ENCODE measurements around the gene KMT2C. TPM values are rescaled to one million over a fixed set of nuclear protein-coding genes. Genes with fewer than 3 reads are reported as not detected.

The KMT2C gene
- total RNA-seq, 1 experiment from 2014 or later = 8.5 TPM

DNA sequence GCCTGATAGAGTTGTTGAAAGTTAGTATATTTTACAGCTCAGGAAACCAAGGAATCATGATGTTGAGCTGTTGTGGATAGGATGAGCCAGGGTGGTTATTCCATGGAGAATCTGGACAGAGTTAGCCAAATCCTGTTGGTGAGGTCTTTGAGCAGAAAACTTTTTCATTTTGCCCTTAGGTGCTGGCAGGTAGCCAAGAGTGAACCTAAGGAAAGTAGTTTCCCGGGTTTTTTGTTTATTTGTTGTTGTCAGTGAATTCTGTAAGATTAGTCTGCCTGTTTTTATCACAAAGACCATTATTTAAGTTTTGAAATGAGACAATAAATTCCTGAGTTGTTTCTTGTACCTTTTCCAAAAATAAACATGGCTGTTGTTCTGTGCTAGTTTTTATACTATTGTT lies 349.3 kb downstream of the KMT2C start:
- H3K36me3 ChIP-seq (replicated peaks; ENCODE audit: control insufficient read depth, insufficient read depth, low read length) = no peaks in the 10 kb centered on the region; the same call in 1 of the 2 replicates
- H3K4me3 ChIP-seq (ENCODE audit: insufficient read depth, low read depth, low read length) = no peak overlapping the region
- no peaks in the 10 kb centered on the region for H3K27me3 ChIP-seq (ENCODE audit: control insufficient read depth, insufficient read depth, low read length)
- DNase-seq = no peak

DNA sequence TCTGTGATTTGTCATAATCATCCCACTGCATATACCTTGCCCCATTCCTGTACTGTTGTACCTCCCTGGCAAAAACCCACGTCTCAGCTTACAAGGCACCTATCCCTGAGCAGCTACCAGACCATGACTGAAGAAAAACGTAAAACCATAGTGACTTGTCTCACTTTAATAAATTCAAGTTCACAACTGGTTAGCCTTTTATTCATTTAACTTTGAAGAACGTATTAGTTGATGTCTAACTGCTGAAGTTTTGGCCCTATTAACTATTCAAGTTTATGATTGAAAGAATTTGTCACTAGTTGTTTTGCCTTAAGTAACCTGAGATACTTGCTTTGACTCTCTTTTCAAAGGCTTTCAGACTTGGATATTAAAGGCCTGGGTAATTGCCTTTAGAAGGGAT lies 350.7 kb downstream of the KMT2C start:
- Histone ChIP-seq H3K36me3 (replicated peaks; ENCODE audit: control insufficient read depth, insufficient read depth, low read length) (no peaks in the 10 kb centered on the region; the same call in 1 of the 2 replicates), H3K4me3 (ENCODE audit: insufficient read depth, low read depth, low read length) (no peak overlapping the region), H3K27me3 (ENCODE audit: control insufficient read depth, insufficient read depth, low read length) (no peaks in the 10 kb centered on the region)
- DNase-seq = no peak

Other genes starting within 250 kb of the KMT2C start
- gene XRCC2, start 240.1 kb upstream of the KMT2C start, total RNA-seq (2014; rRNA removed; shearing (Covaris generic)) = 7.3 and 9.5 TPM in 2 replicates